Left cardiac atrium (tissue), 4 donors: ENCODE results near the gene SLC22A23. TPM values are rescaled to one million over a fixed set of nuclear protein-coding genes. Genes with fewer than 3 reads are reported as not detected.
A peak's percentile ranks its signal among the peaks of the same experiment; 100 is the strongest.

Experiments used
- ATAC-seq, 2 donors: fragments of 200-7000 bp; cut with Tn5 transposase; one replicate each; pipeline ENCODE4 v1.9.1; 2020; ENCODE audit warnings: mild to moderate bottlenecking in 2 of 2, moderate library complexity in 2 of 2
- DNase-seq: peaks from one replicate; pipeline ENCODE4 v3.0.0-alpha.2; 2020
- intact Hi-C, 2 donors: fragments of 100-400 bp; cut with DNase I; formaldehyde crosslinking; loops; one replicate each; pipeline versions ENCODE4 v1.14.1 to v1.15.1; 2022 to 2023
- total RNA-seq, 2 donors: library from RNA; stranded (reverse); fragmentation: NEBNext Ultra II Directional; extraction: Animal tissue kit (Norgen Biotek cat#: 25700); gene quantifications; one replicate each; pipeline ENCODE4 v1.2.1, GENCODE V29; 2021
- donor health status: DM: no; HTN: yes; CAD: no.
- donor health status: DM: no; HTN: yes; CAD: no; lungs with severe emphysema.
- donor health status: DM: yes; HTN: yes; CAD: no.
- donor health status: Dilated cardiomyopathy.

The SLC22A23 gene
- total RNA-seq, 2 donors from 2014 or later, result 4.3 to 5.5 TPM

DNA sequence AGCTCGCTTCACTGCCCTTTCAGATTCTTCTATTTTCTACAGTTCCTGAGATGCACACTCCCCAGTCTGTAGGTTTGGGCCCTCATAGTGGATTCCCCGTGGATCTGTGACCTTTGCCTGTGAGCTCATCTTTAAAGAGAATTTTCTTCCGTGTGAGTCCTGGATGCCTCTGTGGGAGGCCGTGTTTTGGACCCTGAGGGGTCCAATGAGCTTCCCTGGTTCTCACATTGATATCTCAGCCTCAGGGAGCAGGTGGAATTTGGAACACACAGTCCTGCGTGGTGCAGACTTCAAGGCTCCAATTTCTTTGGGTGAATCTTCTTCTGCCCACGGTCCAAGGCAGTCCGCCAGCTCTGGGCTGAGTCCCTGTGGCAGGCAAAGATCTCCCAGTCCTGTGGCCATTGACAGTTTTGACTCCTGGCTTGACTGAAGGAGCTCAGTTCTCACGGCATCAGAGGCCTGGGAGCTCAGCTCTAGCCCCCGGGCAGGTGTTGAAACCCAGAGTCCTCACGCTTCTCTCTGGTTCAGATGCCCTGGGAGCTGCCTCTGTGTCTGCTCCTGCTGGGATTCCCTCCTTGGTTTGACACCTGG lies 137.1 kb downstream of the SLC22A23 start:
- DNase-seq (no peak), ATAC-seq (no peak)
- intact Hi-C loops, result no loop called here

GRCh38 chr6:3318821-3319540 lies 137.9 kb downstream of the SLC22A23 start:
- no peak for ATAC-seq
- DNase-seq, result no peak
- intact Hi-C loops, result no loop called here

DNA sequence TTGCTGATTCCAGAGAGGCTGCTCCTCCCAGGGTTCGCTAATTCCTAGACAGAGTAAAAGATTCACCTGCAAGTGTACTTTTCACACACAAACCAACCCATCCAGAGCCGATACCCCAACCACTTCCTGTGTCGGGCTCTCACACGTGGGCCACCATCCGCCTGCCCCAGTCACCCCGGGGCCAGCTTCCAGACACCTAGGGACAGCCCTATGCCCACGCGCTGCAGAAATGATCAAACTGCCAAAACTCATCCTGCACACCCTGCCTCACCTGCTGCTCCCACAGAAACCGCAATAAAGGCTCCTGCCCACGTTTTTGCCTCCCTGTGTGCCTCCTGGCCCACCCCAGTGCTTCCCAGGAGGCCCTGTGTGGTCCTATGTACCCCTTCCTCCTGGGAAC lies 138.6 kb downstream of the SLC22A23 start:
- DNase-seq, result no peak
- intact Hi-C loops, result no loop called here
- ATAC-seq, result no peak

- ATAC-seq (no peak), DNase-seq (no peak)
- intact Hi-C loops, result no loop called here
Measured at GRCh38 chr6:3317741-3318211, 139.1 kb downstream of the SLC22A23 start.

DNA sequence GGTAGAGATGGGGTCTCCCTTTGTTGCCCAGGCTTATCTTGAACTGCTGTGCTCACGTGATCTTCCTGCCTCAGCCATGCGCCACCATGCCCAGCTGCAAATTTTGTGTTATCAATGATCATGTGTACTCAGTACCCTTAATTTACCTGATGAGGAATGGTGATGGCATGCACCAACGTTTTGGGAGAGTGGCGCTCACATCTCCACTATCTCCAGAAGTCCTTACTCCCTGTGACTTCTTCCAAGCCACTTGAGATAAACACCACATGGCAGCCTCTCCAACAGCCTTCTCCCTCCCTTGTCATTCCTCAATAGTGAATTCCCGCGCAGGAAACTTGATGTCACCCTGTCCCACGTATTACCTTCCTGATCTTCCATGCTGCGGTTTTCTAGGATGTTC lies 140.0 kb downstream of the SLC22A23 start:
- intact Hi-C loops, result no loop called here
- DNase-seq, result no peak
- peak in 1 of 2 donors; percentile 65 for ATAC-seq

- ATAC-seq (no peak), DNase-seq (no peak)
- intact Hi-C loops, result no loop called here
Measured at GRCh38 chr6:3316331-3316730, 140.5 kb downstream of the SLC22A23 start.

- intact Hi-C loops, result no loop called here
- ATAC-seq (no peak), DNase-seq (no peak)
Measured at GRCh38 chr6:3315841-3316240, 141.0 kb downstream of the SLC22A23 start.

GRCh38 chr6:3314621-3315467 lies 142.0 kb downstream of the SLC22A23 start:
- DNase-seq (no peak), ATAC-seq (no peak)

DNA sequence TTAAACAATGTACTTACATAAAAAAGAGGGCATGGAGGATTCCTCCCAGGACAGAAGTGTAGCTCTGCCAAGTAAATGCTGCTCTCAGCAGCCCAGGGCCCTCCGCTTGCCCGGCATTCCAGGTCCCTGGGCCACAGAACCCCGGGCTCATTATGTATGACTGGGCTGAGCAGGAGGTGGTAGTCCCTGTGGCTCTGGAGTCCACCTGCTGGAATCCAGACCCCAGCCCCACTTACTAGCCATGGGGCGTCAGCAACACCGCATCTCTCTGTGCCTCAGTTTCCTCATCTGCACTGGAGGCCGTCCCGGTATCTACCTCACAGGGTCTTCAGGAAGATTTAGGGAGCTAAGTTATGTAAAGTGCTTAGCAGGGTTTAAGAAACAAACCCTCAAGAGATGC lies 142.7 kb downstream of the SLC22A23 start:
- no peak for ATAC-seq

More at GRCh38 chr6:3314621-3315467, 142.0 kb downstream of the SLC22A23 start:
- intact Hi-C loops, result no loop called here

GRCh38 chr6:3312604-3313231 lies 144.1 kb downstream of the SLC22A23 start:
- intact Hi-C loops, result no loop called here
- ATAC-seq, result peak; percentile 38 to 53
- DNase-seq, result no peak

More for the DNA sequence above, 142.7 kb downstream of the SLC22A23 start:
- intact Hi-C loops, result no loop called here
- DNase-seq, result no peak

GRCh38 chr6:3311826-3312225 lies 145.0 kb downstream of the SLC22A23 start:
- ATAC-seq (no peak), DNase-seq (no peak)
- intact Hi-C loops, result no loop called here

DNA sequence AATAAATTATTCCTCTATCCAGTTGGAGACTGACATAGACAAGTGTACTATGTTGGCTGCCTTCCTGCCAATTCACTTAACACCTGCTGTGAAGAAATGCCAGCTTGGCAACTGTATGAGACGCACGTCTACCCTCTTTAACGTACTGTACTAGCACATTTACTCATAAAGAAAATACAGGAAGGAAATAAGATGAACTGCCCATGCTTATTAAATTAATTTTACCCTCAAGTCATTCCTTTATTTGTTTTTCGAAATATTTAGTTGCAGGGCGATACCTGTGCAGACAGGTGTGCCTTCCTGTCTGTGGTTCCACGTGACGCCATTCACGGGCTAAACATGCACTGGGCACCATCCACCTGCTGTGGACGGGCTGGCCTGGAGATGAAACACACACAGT lies 146.1 kb downstream of the SLC22A23 start:
- ATAC-seq, result no peak
- intact Hi-C loops, result no loop called here
- no peak for DNase-seq

- DNase-seq, result no peak
- intact Hi-C loops, result no loop called here
- ATAC-seq, result no peak
Measured at GRCh38 chr6:3310051-3310448, 146.8 kb downstream of the SLC22A23 start.

DNA sequence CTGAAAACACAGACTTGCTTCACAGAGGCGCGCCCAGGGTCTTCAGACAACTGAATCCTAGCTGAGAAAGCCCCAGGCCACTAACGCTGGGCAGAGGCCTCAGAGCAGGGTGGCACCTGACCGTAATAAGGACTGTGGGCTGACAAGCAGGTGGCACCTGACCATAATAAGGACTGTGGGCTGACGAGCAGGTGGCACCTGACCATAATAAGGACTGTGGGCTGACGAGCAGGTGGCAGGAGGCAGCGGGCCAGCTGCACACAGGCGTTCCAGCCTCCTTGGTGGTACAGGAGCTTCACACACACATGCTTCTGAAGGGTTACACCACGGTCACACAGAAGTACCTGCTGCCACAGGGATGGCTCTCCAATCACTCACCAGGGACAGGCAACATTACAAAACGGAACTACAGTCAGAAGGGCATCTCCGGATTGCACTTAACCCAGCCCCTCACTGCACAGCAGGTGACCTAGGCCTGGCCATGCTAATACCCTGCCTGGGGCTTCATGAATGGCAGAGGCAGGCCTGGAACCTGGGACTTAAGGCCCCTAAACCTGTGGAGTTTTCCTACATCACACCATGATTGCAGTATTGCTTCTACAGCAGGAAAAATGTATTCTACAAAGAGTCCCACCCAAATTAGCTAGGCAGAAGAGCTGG lies 147.3 kb downstream of the SLC22A23 start:
- intact Hi-C loops, result no loop called here
- ATAC-seq (no peak), DNase-seq (no peak)

- intact Hi-C loops, result no loop called here
- no peak for ATAC-seq
- DNase-seq, result no peak
Measured at GRCh38 chr6:3308106-3308505, 148.7 kb downstream of the SLC22A23 start.

DNA sequence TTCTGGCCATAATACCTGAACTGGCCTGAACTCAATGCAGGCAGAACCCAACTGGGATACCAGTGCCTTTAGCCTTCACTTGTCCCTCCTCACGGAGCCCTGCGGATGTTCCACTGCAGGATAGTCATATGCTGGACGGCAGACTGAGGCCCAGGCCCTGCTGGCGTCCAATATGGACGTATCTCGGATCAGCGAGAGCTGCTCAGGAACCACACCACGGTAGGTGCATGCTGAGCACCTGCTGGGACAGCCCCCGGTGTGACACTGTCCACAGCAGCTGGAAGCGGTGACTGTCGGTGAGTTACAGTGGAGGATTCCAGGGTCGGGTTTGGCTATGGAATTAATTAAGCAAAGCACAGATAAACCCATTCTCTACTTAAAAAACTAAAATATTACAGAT lies 149.4 kb downstream of the SLC22A23 start:
- DNase-seq, result no peak
- ATAC-seq, result no peak
- intact Hi-C loops, result no loop called here

- no peak for DNase-seq
- intact Hi-C loops, result no loop called here
- no peak for ATAC-seq
Measured at GRCh38 chr6:3306848-3307247, 150.0 kb downstream of the SLC22A23 start.

- intact Hi-C loops, result no loop called here
- DNase-seq, result no peak
- ATAC-seq, result no peak
Measured at GRCh38 chr6:3305831-3306230, 151.0 kb downstream of the SLC22A23 start.

- ATAC-seq, result no peak
- DNase-seq, result no peak
- intact Hi-C loops, result no loop called here
Measured at GRCh38 chr6:3305216-3305565, 151.7 kb downstream of the SLC22A23 start.
